CD8-positive, alpha-beta memory T cell (primary cell): ENCODE data around the gene AMY1B. TPM values are rescaled to one million over a fixed set of nuclear protein-coding genes. Genes with fewer than 3 reads are reported as not detected.
"Not testable (repeated sequence)": the region's sequence is repeated elsewhere in the genome, so short reads cannot be mapped to it uniquely, and the experiment has no call there.

Source experiments
- CTCF ChIA-PET: fragments of 350-600 bp; sonication (Branson Sonifier 250); formaldehyde crosslinking; loops from one replicate; lab custom pipeline; 2021; ENCODE audit warnings: antibody characterized with exemption; lab: Charles Lee
- POLR2A ChIA-PET: fragments of 350-600 bp; sonication (Branson Sonifier 250); formaldehyde crosslinking; loops from one replicate; lab custom pipeline; 2021; ENCODE audit warnings: antibody characterized with exemption; lab: Charles Lee
- DNase-seq, 5 donors: peaks; one replicate each; pipeline versions ENCODE4 v3.0.0 to v3.0.0-alpha.2; 2020 to 2022; ENCODE audit warnings: mixed read lengths in 1 of 5
- H3K27ac ChIP-seq: one replicate; pipeline ENCODE4 v1.7.0; 2013; ENCODE audit warnings: low read depth, mild to moderate bottlenecking, low read length, moderate library complexity
- H3K27me3 ChIP-seq: 2 replicates; pipeline ENCODE4 v1.7.0; 2013; ENCODE audit warnings: low read length, mild to moderate bottlenecking; ENCODE audit not compliant: insufficient read depth, poor library complexity, severe bottlenecking
- H3K36me3 ChIP-seq: 2 replicates; pipeline ENCODE4 v1.7.0; 2013; ENCODE audit warnings: mild to moderate bottlenecking, low read length, moderate library complexity; ENCODE audit not compliant: insufficient read depth
- H3K4me1 ChIP-seq: 2 replicates; pipeline ENCODE4 v1.7.0; 2013; ENCODE audit warnings: mild to moderate bottlenecking, low read length, moderate library complexity; ENCODE audit not compliant: insufficient read depth
- H3K4me3 ChIP-seq: 2 replicates; pipeline ENCODE4 v1.7.0; 2013; ENCODE audit warnings: mild to moderate bottlenecking, low read length
- H3K9me3 ChIP-seq: 2 replicates; pipeline ENCODE4 v1.7.0; 2013; ENCODE audit warnings: mild to moderate bottlenecking, low read length
- H3K27ac Mint-ChIP-seq, 8 donors: one replicate each; pipeline ENCODE4 v1.8.0; 2020 to 2021; ENCODE audit warnings: mixed read lengths in 8 of 8, mild to moderate bottlenecking in 6 of 8, inconsistent platforms in 3 of 8, moderate library complexity in 3 of 8
- H3K27me3 Mint-ChIP-seq, 2 donors: one replicate each; pipeline ENCODE4 v1.8.0; 2020 to 2021; ENCODE audit warnings: mixed read lengths in 2 of 2, mild to moderate bottlenecking in 1 of 2, moderate library complexity in 1 of 2
- H3K36me3 Mint-ChIP-seq, 3 donors: one replicate each; pipeline ENCODE4 v1.8.0; 2020 to 2021; ENCODE audit warnings: mixed read lengths in 3 of 3, inconsistent platforms in 1 of 3, mild to moderate bottlenecking in 1 of 3
- H3K4me1 Mint-ChIP-seq, 3 donors: one replicate each; pipeline ENCODE4 v1.8.0; 2020 to 2021; ENCODE audit warnings: mixed read lengths in 3 of 3, inconsistent platforms in 1 of 3, mild to moderate bottlenecking in 1 of 3
- H3K4me3 Mint-ChIP-seq, 7 donors: one replicate each; pipeline ENCODE4 v1.8.0; 2020 to 2021; ENCODE audit warnings: mixed read lengths in 7 of 7, mild to moderate bottlenecking in 6 of 7, moderate library complexity in 4 of 7, inconsistent platforms in 2 of 7
- H3K9me3 Mint-ChIP-seq, 5 donors: one replicate each; pipeline ENCODE4 v1.8.0; 2020 to 2022; ENCODE audit warnings: mixed read lengths in 5 of 5, mild to moderate bottlenecking in 3 of 5, moderate library complexity in 2 of 5, inconsistent platforms in 1 of 5
- polyA plus RNA-seq: library from polyadenylated mRNA; unstranded; fragments of 300-500 nt; fragmentation: Illumina TruSeq; gene quantifications from one replicate; pipeline ENCODE4 v1.2.3, GENCODE V29; 2021
- total RNA-seq, 2 experiments: library from RNA; stranded (reverse); gene quantifications; one replicate each; pipeline ENCODE4 v1.2.3, GENCODE V29; 2021

AMY1B gene
- total and polyA plus RNA-seq, 3 experiments from 2014 or later: not detected

DNA sequence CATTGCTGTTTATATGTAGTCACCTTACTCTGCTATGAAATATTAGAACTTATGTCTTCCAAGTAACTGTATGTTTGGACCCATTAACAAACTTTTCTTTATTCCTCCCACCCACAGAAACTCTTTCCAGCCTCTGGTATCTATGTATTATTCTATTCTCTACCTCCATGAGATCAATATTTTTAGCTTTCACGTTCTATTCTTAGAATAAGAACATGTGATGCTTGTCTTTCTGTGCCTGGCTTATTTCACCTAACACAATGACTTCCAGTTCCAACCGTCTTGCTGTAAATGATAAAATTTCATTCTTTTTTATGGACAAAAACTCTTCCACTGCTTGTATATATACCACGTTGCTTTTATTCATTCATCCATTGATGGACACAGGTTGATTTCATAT lies 54.8 kb downstream of the AMY1B start:
- H3K36me3 ChIP-seq, POLR2A ChIA-PET, DNase-seq, H3K4me3 Mint-ChIP-seq, H3K9me3 ChIP-seq, H3K27ac Mint-ChIP-seq, H3K27ac ChIP-seq, H3K4me3 ChIP-seq, H3K36me3 Mint-ChIP-seq, H3K27me3 Mint-ChIP-seq, H3K4me1 ChIP-seq, CTCF ChIA-PET, H3K27me3 ChIP-seq, H3K9me3 Mint-ChIP-seq, H3K4me1 Mint-ChIP-seq: not testable (repeated sequence)

Other genes with a start within 250 kb of the AMY1B start
- gene RNPC3, start 170.5 kb downstream of the AMY1B start, total RNA-seq: 10 to 100 TPM; 14.9 to 17.6 TPM
- gene RNPC3, start 170.5 kb downstream of the AMY1B start, polyA plus RNA-seq: 14.2 TPM
- gene AMY2B, start 124.6 kb downstream of the AMY1B start, total RNA-seq: 1 to 10 TPM; 6.5 to 8.4 TPM
- 1.1 TPM for gene AMY2B, start 124.6 kb downstream of the AMY1B start, polyA plus RNA-seq
- gene AMY2A, start 78.8 kb downstream of the AMY1B start, total RNA-seq: not detected
- gene AMY2A, start 78.8 kb downstream of the AMY1B start, polyA plus RNA-seq: not detected
- gene AMY1A, start 40.5 kb downstream of the AMY1B start, total RNA-seq: not detected
- not detected for gene AMY1A, start 40.5 kb downstream of the AMY1B start, polyA plus RNA-seq
- gene AMY1C, start 53.7 kb upstream of the AMY1B start, total RNA-seq: not detected
- not detected for gene AMY1C, start 53.7 kb upstream of the AMY1B start, polyA plus RNA-seq